ENCODE data around the gene KRTAP4-12.

DNA sequence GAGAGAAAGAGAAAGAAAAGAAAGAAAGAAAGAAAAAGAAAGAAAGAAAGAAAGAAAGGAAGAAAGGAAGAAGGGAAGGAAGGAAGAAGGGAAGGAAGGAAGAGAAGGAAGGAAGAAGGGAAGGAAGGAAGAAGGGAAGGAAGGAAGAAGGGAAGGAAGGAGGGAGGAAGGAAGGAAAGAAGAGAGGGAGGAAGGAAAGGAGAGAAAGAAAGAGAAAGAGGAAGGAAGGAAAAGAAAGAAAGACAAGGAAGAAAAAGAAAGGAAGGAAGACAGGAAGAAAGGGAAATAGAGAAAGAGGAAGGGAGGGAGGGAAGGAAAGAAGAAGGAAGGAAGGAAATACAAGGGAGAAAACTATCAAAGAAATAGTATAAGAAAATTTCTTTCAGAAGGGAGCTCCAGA lies 47.2 kb downstream of the KRTAP4-12 start:
- TF ChIP-seq, protein P1, sequence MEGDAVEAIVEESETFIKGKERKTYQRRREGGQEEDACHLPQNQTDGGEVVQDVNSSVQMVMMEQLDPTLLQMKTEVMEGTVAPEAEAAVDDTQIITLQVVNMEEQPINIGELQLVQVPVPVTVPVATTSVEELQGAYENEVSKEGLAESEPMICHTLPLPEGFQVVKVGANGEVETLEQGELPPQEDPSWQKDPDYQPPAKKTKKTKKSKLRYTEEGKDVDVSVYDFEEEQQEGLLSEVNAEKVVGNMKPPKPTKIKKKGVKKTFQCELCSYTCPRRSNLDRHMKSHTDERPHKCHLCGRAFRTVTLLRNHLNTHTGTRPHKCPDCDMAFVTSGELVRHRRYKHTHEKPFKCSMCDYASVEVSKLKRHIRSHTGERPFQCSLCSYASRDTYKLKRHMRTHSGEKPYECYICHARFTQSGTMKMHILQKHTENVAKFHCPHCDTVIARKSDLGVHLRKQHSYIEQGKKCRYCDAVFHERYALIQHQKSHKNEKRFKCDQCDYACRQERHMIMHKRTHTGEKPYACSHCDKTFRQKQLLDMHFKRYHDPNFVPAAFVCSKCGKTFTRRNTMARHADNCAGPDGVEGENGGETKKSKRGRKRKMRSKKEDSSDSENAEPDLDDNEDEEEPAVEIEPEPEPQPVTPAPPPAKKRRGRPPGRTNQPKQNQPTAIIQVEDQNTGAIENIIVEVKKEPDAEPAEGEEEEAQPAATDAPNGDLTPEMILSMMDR (IDR thresholded peaks at IDR 0.05), result no peak
- TF ChIP-seq POLR2AphosphoS5 (IDR thresholded peaks at IDR 0.05) (no peak), EP300 (IDR thresholded peaks at IDR 0.05) (no peak)

Data from suprapubic skin (tissue), 4 donors.